Measurements from ENCODE around the gene MAP3K12. TPM values are rescaled to one million over a fixed set of nuclear protein-coding genes. Genes with fewer than 3 reads are reported as not detected.

MAP3K12 gene
- total RNA-seq, 1 donor from 2014 or later: 3.9 TPM

GRCh38 chr12:53514628-53515290 lies 15.5 kb upstream of the MAP3K12 start:
- DNase-seq (ENCODE audit: low read depth) (no peak), FAIRE-seq (no peak)

GRCh38 chr12:53513712-53514410 lies 14.6 kb upstream of the MAP3K12 start:
- FAIRE-seq: no peak
- DNase-seq (ENCODE audit: low read depth): no peak
- H3K4me3 ChIP-seq (ENCODE audit: low read depth, low read length): no peak overlapping the region
- H3K27me3 ChIP-seq (ENCODE audit: control insufficient read depth, insufficient read depth, low read length): no peaks in the 10 kb centered on the region
- TF ChIP-seq CTCF (IDR thresholded peaks at IDR 0.05; ENCODE audit: insufficient read depth, low read length, severe bottlenecking): no peak
- peaks cover 26% of the 10 kb centered on the region for H3K36me3 ChIP-seq (ENCODE audit: control insufficient read depth, insufficient read depth, low read length)

More at GRCh38 chr12:53514628-53515290, 15.5 kb upstream of the MAP3K12 start:
- no peaks in the 10 kb centered on the region for H3K27me3 ChIP-seq (ENCODE audit: control insufficient read depth, insufficient read depth, low read length)
- H3K36me3 ChIP-seq (ENCODE audit: control insufficient read depth, insufficient read depth, low read length): peaks cover 26% of the 10 kb centered on the region
- no peak overlapping the region for H3K4me3 ChIP-seq (ENCODE audit: low read depth, low read length)
- no peak for TF ChIP-seq CTCF (IDR thresholded peaks at IDR 0.05; ENCODE audit: insufficient read depth, low read length, severe bottlenecking)

- TF ChIP-seq CTCF (IDR thresholded peaks at IDR 0.05; ENCODE audit: insufficient read depth, low read length, severe bottlenecking): no peak
- H3K4me3 ChIP-seq (ENCODE audit: low read depth, low read length): no peak overlapping the region
- H3K36me3 ChIP-seq (ENCODE audit: control insufficient read depth, insufficient read depth, low read length): peaks cover 22% of the 10 kb centered on the region
- H3K27me3 ChIP-seq (ENCODE audit: control insufficient read depth, insufficient read depth, low read length): no peaks in the 10 kb centered on the region
- DNase-seq (ENCODE audit: low read depth): no peak
- FAIRE-seq: no peak
These were observed 11.0 kb upstream of the MAP3K12 start for GRCh38 chr12:53510181-53510812.

GRCh38 chr12:53508534-53509170 lies 9.4 kb upstream of the MAP3K12 start:
- FAIRE-seq (no peak), DNase-seq (ENCODE audit: low read depth) (peak; percentile 72)
- Histone ChIP-seq H3K36me3 (ENCODE audit: control insufficient read depth, insufficient read depth, low read length) (peaks cover 15% of the 10 kb centered on the region), H3K4me3 (ENCODE audit: low read depth, low read length) (no peak overlapping the region), H3K27me3 (ENCODE audit: control insufficient read depth, insufficient read depth, low read length) (no peaks in the 10 kb centered on the region)
- TF ChIP-seq CTCF (IDR thresholded peaks at IDR 0.05; ENCODE audit: insufficient read depth, low read length, severe bottlenecking): peak; percentile 90

GRCh38 chr12:53507603-53507885 lies 8.3 kb upstream of the MAP3K12 start:
- Histone ChIP-seq H3K27me3 (ENCODE audit: control insufficient read depth, insufficient read depth, low read length) (no peaks in the 10 kb centered on the region), H3K36me3 (ENCODE audit: control insufficient read depth, insufficient read depth, low read length) (peaks cover 14% of the 10 kb centered on the region), H3K4me3 (ENCODE audit: low read depth, low read length) (no peak overlapping the region)
- no peak for FAIRE-seq
- no peak for DNase-seq (ENCODE audit: low read depth)
- no peak for TF ChIP-seq CTCF (IDR thresholded peaks at IDR 0.05; ENCODE audit: insufficient read depth, low read length, severe bottlenecking)
